Bronchus fibroblast of lung (primary cell): ENCODE measurements around the gene ALLC. TPM values are rescaled to one million over a fixed set of nuclear protein-coding genes. Genes with fewer than 3 reads are reported as not detected.

Source experiments
- total RNA-seq: library from RNA; depleted of rRNA; stranded (reverse); fragments of >200 nt; gene quantifications from 2 replicates; pipeline ENCODE4 v1.2.3, GENCODE V29; 2015

The ALLC gene
- total RNA-seq: not detected in 2 replicates

DNA sequence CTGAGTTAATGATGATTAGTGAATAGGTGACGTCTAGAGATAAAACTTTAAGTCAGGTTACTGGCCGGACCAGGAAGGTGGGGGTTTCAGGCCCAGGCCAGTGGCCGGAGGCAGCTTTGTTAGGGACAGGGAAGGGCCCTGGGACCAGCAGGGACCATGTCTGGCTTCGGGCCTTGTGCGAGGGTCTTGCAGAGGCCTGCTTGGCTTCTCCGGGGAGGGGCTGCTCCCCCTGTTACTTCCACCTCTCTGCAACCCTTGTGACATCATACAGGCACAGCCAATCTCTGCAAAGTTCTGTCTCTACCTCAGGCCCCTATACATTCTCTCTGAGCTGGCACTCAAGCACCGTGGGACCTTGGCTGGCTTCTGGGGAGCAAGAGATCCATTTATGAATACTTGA, at the start of gene ALLC:
ALLC (plus strand) TSS at position 320 of the 400 bp plus-strand sequence. CDS start 12,958 bp downstream, outside the sequence.

DNA sequence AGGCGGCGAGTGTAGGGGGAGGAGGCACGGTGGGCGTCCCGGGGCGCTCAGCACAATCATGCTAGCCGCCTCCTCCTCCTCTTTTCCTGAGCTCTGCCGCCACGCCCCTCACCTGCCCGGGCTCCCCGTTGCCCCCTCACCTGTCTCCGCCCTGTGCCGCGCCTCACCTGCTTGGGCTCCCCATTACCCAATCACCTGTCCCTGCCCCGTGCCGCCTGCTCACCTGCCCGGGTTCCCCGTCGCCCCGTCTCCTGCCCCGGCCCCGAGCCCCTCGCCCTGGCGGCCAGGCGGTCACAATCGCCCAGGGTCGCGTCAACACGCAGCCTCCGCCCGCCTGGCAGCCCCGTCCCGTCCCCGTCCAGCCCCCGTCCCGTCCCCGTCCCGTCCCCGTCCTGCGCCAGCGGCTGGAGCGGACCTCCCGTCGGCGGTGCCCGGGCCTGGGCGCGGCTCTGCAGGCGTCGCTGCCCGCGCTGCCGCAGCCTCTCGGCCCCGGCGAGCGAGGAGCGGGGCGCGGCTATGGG, 45.3 kb downstream of the ALLC start, which contains the start of gene DCDC2C:
DCDC2C (plus strand) TSS at position 340 of the 521 bp plus-strand sequence; CDS start at position 517, 177 bp downstream.

Other genes starting within 250 kb of the ALLC start
- 46.6 and 47.9 TPM in 2 replicates for gene ADI1, start 138.7 kb upstream of the ALLC start, total RNA-seq
- 27.5 and 29.1 TPM in 2 replicates for gene RNASEH1, start 99.9 kb upstream of the ALLC start, total RNA-seq
- 3,406 and 3,545 TPM in 2 replicates for gene RPS7, start 82.9 kb upstream of the ALLC start, total RNA-seq
- gene COLEC11, start 63.1 kb upstream of the ALLC start, total RNA-seq: 0.50 and 0.59 TPM in 2 replicates
- not detected in 2 replicates for gene DCDC2C, start 45.4 kb downstream of the ALLC start, total RNA-seq